Posterior vena cava (tissue), 2 donors: ENCODE measurements around the gene TOR1B. TPM values are rescaled to one million over a fixed set of nuclear protein-coding genes. Genes with fewer than 3 reads are reported as not detected.
A peak's percentile ranks its signal among the peaks of the same experiment; 100 is the strongest.

Experiments
- DNase-seq: peaks from one replicate; pipeline ENCODE4 v3.0.0-alpha.2; 2020; ENCODE audit warnings: low spot score
- intact Hi-C, 2 donors: fragments of 100-400 bp; cut with DNase I; formaldehyde crosslinking; loops; one replicate each; pipeline versions ENCODE4 v1.14.1 to v1.14.2; 2022 to 2023
- total RNA-seq, 2 donors: library from RNA; stranded (reverse); fragmentation: NEBNext Ultra II Directional; extraction: Animal tissue kit (Norgen Biotek cat#: 25700); gene quantifications; one replicate each; pipeline ENCODE4 v1.2.1, GENCODE V29; 2021
- donor health status: DM: yes; HTN: yes; CAD: no.
- donor health status: DM: yes; HTN: yes; CAD: no.

TOR1B gene
- total RNA-seq, 2 donors from 2014 or later = 16.9 to 17.5 TPM

DNA sequence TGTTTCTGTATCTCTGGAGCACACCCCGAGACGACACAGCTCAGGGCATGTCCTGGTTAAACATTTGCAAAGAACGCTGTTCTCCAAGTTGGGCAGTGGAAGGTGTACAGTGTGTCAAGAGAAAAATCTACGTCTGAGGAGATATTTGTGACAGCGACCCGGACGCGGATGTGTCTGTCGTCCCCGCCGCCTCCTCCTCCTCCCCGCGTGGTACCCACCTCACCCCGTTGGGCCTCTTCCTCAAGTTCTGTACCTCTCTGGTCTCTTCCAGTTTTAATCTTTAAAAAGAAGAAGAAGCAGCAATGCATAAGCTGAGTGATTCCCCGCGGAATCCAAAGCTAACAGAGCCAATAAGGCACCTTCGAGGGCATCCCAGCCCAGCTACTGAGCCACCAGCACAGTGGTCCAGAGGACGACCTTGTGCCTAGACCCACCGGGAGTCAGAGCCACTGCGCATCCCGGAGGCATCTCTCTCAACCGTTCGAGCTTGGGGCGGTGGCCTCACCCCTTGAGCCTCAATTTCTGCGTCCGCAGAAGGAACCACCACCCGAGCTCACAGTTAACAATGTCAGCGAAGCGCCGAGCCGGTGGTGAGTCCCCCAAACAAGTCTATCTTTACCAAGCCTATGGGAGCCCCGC is 31.6 kb downstream of the TOR1B start:
- no peak for DNase-seq
- intact Hi-C loops = no loop called here

DNA sequence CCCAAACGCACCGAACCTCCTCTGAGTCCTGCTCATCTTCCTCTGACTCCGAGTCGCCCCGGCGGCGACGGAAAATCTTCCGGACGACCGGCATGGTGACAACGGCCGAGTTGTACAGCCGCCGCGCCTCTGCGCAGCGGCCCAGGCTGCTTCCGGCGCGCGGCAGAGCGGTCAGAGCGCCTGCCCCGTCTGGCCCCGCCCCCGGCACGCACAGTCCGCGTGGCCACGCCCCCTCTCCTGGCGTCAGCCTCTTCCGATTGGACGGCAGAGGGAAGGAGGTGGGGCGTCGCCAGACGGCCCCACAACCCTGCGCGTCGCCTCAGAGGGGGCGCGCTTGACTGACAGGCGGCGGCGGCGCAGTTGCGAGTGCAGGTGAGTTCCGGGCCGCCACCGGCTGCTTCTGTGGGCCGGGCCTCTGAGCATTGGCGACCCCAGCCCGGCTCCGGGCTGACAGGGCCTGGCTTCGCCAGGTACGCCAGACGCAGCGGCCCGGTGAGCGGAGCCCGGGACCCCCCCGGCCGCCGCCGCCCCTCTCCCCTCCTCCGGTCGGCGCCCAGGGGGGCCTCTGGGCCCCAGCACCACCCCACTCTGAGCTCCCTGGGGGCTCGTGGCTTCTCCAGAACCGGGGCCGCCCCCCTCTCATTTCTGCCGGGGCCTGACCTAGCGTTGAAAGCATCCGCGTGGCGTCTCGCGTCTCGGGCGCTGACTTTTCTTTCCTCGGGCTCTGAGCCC is 32.3 kb downstream of the TOR1B start, which contains the start of the genes C9orf78 and USP20:
TSS of gene C9orf78 (minus strand) at position 148 of the 732 bp plus-strand sequence. CDS start at position 94, 54 bp downstream.
TSS of gene USP20 (plus strand) at position 331 of the 732 bp plus-strand sequence. CDS start 17,098 bp downstream, outside the sequence.
- intact Hi-C loops = no loop called here

DNA sequence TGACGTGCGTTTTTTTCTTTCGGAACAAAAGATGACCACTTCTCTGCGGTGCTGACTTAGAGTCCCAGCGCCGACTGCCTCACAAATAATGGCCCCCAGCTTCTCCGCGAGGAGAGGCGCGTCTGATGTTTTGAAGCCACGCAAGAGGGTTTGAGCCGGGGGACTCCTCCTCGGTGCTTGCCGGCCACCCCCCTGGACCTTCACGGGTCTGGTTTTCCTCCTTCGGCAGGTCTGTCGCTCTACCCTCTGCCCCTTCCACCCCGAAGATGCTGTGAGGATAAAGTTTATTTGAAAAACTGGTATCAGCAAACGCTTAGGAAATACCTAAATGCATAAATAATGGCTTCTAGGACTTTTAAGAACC is 32.9 kb downstream of the TOR1B start:
- intact Hi-C loops = no loop called here
- DNase-seq = no peak

More for the DNA sequence above, 32.3 kb downstream of the TOR1B start, which contains the start of the genes C9orf78 and USP20:
- peak; percentile 99 for DNase-seq

DNA sequence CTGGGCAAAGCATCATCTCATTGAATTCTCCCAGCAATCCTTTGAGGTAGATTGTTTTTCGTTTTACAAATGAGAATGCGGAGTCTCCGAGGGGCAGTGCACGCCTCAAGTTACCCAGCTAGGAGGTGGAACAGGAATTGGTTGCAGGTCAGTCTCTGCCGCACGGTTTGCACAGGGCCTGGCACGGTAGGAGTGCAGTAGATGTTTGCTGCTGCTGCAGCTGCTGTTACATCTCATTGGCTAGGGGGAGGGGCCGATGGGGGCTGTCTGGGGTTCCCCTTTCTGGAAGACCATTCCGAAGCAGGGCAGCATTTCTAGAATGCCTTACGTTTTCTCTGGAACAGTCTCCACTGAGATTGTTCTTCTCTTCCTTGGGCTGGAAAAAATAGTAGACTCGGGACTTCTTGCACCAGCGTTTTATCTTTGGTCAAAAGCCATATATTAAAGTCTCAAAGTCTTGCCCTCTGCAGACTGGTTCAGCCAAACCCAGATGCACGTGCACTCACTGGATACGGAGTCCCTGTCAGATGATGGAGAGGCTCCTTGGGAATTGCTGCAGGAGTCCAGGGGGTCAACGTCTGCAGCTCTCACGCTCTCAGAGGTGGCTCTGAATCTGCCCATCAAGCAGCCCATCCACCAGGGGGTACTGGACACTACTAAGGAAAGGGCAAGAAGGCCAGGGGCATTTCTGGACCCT is 33.5 kb downstream of the TOR1B start:
- intact Hi-C loops = no loop called here
- no peak for DNase-seq

DNA sequence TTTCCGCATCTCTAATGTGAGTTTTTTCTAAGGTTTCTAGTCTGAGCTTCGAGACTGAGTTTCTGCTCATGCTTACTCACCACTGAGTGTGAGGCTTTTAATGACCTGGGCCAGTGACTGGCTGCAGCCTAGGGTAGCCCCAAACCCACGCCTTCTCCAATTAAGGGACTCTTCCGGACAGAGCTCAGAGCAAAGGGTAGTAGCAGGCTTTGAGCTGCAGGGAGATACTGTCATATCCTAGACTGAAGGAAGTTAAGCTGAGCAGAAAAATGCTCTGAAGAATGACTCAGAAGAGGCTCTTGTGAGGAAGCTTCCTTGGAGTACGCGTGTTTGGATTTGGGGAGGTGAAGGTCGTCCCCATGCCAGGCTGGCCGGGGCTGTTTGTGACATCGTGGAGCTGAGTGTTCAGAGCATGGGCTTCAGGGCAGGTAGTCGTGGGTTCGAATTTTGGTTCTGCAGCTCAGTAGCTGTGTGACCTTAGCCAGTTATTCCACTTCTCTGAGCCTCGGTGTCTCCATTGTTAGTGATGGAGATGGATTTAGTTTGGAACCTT is 35.8 kb downstream of the TOR1B start:
- no peak for DNase-seq
- intact Hi-C loops = no loop called here

DNA sequence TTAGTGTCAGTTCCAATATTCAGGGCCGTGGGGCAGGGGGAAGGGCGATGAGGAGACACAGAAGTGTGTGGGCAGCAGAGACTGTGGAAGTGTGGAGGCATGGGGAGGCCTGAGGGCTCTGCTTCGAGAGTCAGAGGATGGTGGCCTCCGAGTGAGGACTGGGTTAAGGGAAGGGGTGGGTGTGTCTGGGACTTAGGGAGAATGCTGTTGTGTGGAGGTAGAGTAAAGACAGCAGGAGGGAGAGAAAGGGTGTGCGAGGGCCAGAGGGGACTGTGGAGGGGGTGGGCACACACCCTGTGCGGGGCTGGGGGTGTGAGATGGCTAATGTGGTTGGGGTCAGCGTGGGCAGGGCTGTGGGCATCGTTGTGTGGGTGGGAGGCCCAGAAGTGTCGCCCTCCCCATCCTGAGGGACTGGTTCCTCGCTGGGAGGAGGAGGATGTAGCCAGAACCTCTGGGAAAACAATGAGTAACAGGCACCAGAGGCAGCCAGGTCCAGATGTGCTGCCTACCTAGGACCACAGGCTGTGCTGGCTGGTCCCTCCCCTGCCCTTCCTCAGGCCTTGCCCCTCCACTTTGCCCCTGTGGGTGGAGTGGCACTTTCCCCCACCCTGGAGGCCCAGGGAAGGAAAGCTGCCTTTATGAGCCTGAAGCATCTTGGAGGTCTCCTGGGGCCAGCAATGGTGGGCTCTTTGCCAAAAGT is 36.5 kb downstream of the TOR1B start:
- no peak for DNase-seq
- intact Hi-C loops = no loop called here

DNA sequence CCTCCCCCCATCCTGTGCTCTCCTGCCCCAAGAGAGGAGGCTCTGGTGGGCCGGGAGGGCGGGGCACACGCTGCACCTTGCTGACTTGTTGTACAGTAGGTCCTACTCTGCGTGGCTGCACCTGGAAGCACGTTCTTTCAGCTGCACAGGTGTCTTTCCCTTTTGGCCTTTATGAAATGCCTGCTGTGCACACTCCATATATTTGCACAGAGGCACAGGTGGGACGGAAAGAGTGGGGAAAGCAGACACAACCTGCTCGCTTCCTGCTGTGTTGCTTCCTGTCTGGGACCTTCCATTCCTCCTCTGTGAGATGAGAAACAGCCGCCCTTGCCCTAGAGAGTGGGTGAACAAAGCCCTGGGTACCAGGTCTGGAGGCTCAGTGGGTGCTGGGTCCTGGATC is 37.0 kb downstream of the TOR1B start:
- DNase-seq = no peak
- intact Hi-C loops = no loop called here

DNA sequence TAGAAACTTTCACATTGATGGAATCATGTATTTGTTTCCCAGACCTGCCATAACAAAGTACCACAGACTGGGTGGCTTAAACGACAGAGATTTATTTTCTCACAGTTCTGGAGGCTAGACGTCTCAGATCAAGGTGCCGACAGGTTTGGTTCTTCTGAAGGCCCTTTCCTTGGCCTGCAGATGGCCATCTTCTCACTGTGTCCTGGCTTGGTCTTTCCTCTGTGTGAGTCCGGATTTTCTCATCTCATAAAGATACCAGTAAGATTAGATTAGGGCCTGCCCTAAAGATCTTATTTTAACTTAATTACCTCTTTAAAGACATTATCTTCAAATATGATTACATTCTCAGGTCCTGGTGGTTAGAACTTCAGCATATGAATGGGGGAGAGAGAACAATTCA is 38.1 kb downstream of the TOR1B start:
- intact Hi-C loops = no loop called here
- no peak for DNase-seq

DNA sequence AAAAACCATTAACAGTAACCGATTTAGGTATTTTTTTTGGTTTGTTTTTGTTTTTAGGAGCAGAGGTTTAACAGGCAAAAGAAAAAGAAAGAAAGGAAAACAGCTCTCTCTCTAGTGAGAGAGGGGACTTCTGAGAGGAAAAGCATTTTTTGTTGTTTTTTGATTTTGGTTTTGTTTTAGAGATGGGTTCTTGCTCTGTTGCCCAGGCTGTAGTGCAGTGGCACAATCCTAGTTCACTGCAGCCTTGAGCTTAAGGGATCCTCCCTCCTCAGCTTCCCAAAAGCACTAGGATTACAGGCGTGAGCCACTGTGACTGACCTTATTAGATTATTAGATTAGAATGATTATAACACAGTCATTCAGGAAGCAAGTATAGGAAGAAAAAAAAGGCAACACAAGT is 42.4 kb downstream of the TOR1B start:
- intact Hi-C loops = no loop called here
- no peak for DNase-seq

DNA sequence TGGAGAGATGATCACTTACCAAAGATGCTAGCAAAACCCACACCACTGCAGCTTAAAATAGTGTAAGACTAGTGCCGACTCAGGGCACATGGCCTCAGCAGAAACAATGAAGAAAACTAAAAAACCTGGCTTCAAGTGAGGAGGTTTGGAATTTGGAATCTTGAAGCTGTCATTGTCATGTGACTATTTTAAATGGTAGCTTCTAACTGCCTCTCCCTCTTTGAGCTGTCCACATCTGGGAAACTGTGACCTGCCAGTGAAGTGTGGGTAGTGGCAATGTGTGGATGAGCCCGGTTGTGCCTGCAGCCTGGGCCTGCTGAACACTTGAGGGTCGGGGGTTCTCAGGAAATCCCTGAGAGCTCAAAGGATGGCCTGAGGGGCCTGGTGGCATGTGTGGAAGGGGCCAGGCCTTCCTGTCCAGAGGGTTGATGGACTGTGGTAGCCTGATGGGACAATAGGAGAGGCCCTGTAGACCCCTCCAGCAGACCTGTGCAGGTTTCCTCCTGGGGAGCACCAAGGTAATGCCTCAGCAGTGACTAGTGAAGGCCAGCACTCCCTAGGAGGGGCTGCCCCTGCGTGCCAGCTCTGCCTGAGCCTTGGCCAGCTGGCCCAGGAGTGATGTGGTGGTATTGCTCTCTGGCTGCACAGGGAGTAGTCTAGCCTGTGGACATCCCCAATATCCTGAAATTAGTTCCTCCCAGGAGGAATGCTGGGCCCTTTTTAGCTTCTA is 45.9 kb downstream of the TOR1B start:
- intact Hi-C loops = no loop called here
- no peak for DNase-seq

DNA sequence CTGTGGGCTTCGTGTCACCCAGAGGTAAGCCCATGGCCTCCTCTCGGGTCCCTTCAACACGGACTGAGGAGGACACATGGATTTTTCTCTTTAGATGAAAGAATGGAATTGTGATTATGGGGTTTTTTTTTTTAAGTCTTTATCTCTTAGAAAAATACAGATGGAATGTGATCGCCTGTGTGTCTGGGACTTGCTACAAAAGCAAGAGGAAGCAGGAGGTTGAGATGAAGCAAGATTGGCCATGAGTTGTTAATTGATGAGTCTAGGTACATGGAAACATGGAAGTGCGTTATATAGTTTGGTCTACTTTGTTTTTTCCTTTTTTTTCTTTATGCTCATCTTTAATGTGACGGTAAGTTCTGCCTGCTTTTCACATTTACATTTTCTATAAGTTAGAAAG is 46.9 kb downstream of the TOR1B start:
- intact Hi-C loops = no loop called here
- no peak for DNase-seq

DNA sequence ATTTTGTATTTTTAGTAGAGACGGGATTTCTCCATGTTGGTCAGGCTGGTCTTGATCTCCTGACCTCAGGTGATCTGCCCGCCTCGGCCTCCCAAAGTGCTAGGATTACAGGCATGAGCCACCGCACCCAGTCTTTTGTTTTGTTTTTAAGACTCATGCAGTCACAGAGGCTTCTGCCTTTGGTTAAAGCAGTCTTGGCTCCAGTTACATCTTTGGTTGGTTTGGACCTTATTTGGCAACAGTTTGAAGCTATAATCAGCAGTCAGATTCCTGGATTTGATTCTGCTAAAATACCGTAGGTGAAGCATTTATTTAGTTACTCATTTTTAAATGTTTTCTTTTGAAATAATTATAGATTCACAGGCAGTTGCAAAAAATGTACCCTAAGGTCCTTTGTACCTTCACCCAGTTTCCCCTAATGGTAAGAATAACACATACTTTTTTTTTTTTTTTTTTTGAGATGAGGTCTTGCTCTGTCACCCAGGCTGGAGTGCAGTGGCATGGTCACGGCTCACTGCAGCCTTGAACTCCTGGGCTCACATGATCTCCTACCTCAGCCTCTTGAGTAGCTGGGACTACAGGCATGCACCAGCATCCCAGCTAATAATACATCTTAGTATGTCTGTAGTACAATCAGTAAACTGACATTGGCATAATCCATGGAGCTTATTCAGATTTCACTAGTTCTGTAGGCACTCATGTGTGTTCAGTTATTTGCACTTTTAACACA is 48.0 kb downstream of the TOR1B start:
- intact Hi-C loops = no loop called here
- no peak for DNase-seq

DNA sequence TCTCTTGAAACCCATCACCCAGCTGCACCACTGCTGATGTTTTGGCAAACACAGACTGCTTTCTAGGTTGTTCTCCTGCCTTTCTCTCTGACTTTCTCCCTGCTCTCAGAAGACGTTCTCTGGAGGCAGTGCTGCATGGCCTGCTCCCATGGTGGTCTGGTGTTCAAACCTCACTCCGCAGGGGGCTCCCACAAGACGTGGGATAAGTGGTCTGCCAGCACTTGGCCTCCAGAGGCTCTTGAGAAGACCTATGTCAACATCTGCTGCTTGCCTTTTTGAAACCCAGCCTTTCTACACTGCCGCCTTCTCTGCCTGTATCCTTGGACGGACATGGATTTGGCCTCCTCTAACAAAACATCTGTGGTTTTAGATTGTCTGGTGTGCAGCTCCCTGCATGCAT is 48.8 kb downstream of the TOR1B start:
- intact Hi-C loops = no loop called here
- no peak for DNase-seq

DNA sequence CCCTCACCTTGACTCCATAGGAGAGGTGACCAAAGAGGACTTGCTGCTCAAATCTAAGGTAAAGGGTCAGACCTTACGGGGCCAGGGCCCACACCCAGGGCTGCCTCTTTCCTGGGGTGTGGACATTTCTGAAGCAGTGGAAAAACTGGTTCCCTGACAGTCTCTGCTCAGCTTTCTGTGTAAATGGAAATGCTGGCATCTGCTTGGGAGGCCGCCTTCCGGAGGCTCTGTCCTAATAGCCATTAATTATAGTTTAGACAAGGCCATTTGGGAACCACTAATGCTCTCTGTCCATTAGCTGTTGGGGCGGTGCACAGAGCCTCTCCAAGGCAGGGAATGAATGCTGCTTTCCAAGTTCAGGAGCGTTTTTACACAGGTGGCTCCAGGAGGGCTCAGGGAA is 49.6 kb downstream of the TOR1B start:
- intact Hi-C loops = no loop called here
- no peak for DNase-seq

DNA sequence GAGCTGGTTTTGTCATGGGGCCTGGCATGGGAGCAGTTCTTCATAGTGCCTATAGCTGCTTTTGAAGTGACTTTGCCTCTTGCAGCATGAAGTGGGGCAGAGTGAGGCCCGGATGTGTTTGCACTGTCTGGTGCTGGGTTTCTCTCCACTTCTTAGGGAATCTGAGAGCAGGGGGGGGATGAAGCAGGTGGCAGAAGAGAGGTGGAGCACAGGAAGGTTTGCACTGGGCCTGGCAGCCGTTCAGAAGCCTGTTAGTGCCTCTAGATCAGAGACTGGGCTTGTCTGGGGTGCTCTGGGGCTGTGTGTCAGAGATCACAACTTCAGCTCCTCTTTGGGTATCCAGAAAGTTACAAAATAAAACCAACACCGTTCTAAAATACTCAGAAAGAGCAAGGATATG is 50.6 kb downstream of the TOR1B start:
- no peak for DNase-seq
- intact Hi-C loops = no loop called here

DNA sequence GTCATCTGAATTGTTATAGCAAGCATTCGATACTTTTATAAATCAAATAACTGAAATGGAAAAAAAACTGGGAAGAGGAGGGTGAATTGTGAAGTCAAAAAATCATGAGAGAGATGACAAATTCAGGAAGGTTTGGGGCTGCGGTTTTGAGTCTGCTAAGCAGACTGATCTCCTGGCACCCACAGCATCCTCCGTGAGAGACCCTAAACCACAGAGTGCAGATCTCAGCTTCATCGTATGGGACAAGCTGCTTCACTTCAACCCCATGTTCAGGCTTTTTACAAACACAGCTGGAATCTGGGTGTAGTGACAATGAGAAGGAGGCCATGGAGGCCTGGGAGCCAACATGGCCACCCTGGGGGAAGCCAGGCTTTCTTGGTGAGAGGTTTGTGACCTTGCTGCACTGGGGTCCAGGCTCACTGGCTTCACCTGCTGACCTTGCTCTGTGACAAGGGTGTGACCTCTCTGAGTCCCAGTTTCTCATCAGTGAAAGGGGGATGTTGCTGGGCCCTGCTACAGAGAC is 51.7 kb downstream of the TOR1B start:
- no peak for DNase-seq
- intact Hi-C loops = no loop called here

DNA sequence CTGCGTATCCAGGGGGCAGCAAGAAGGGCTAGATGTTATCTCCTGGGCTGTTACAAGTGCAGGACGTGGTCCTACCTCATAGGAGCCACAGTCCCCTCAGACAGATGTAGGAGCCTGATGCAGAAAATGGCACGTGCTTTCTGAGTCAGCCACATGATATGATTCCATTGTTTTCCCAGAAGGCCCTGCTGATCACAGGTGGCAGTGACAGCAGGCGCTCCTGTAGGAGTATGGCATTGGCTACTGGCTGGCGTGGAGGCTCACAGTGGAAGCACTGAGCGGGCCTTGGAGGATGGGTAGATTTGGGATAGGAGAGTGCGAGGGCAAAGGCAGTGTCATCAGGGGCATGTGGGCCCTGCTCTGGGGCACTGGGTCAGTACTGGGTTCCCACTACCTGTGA is 54.2 kb downstream of the TOR1B start:
- intact Hi-C loops = no loop called here
- DNase-seq = no peak
